Neural cell (in vitro differentiated cells): Measurements from ENCODE around the gene DDC. TPM values are rescaled to one million over a fixed set of nuclear protein-coding genes. Genes with fewer than 3 reads are reported as not detected.

Experiments
- H2AFZ ChIP-seq: fragments of 200-600, 300-800 bp; sonication (generic), shearing (Covaris generic); 2 replicates; pipeline ENCODE4 v1.6.0; 2014; ENCODE audit warnings: low read depth, mild to moderate bottlenecking, antibody characterized with exemption, low read length, moderate library complexity
- H3F3A ChIP-seq: fragments of 200-600 bp; shearing (Covaris generic); 2 replicates; pipeline ENCODE4 v1.6.1; 2016; ENCODE audit warnings: mild to moderate bottlenecking, moderate library complexity, mixed read lengths, antibody characterized with exemption, low read length; ENCODE audit not compliant: insufficient read depth, poor library complexity, severe bottlenecking
- H3K27ac ChIP-seq: fragments of 200-600, 300-800 bp; sonication (generic), shearing (Covaris generic); 2 replicates; pipeline ENCODE4 v1.5.1; 2014; ENCODE audit warnings: mild to moderate bottlenecking, low read length, moderate library complexity
- H3K27me3 ChIP-seq: fragments of 300-800, 200-600 bp; sonication (generic), shearing (Covaris generic); 2 replicates; pipeline ENCODE4 v1.6.0; 2014; ENCODE audit warnings: mild to moderate bottlenecking, low read depth, low read length, moderate library complexity; ENCODE audit not compliant: insufficient read depth
- H3K36me3 ChIP-seq: fragments of 300-800, 200-600 bp; sonication (generic), shearing (Covaris generic); 2 replicates; pipeline ENCODE4 v1.5.1; 2014; ENCODE audit warnings: mild to moderate bottlenecking, antibody characterized with exemption, low read length, moderate library complexity; ENCODE audit not compliant: insufficient read depth
- H3K4me2 ChIP-seq: fragments of 300-800, 200-600 bp; sonication (generic), shearing (Covaris generic); 2 replicates; pipeline ENCODE4 v1.6.0; 2014; ENCODE audit warnings: mild to moderate bottlenecking, low read length
- H3K4me3 ChIP-seq: fragments of 300-800, 200-600 bp; sonication (generic), shearing (Covaris generic); 2 replicates; pipeline ENCODE4 v1.5.1; 2014; ENCODE audit warnings: mild to moderate bottlenecking, low read length, moderate library complexity
- H3K79me2 ChIP-seq: fragments of 200-600 bp; shearing (Covaris generic); replicated peaks from 2 replicates; pipeline ENCODE4 v1.6.0; 2014; ENCODE audit warnings: mild to moderate bottlenecking, low read length, moderate library complexity; ENCODE audit not compliant: insufficient read depth
- H3K9ac ChIP-seq: fragments of 300-800, 200-600 bp; sonication (generic), shearing (Covaris generic); 2 replicates; pipeline ENCODE4 v1.6.1; 2016; ENCODE audit warnings: mild to moderate bottlenecking, low read length, mixed read lengths
- H3K9me2 ChIP-seq: fragments of 200-600 bp; shearing (Covaris generic); 2 replicates; pipeline ENCODE4 v1.6.1; 2016; ENCODE audit warnings: mild to moderate bottlenecking, low read length, mixed read lengths; ENCODE audit not compliant: insufficient read depth
- H3K9me3 ChIP-seq: fragments of 200-600, 300-800 bp; sonication (generic), shearing (Covaris generic); 2 replicates; pipeline ENCODE4 v1.6.1; 2016; ENCODE audit warnings: mild to moderate bottlenecking, mixed run types, low read length, moderate library complexity, mixed read lengths
- H4K20me1 ChIP-seq: fragments of 200-600 bp; shearing (Covaris generic); 2 replicates; pipeline ENCODE4 v1.6.1; 2016; ENCODE audit warnings: mild to moderate bottlenecking, mixed run types; ENCODE audit not compliant: insufficient read depth
- EP300 ChIP-seq: fragments of 450-650 bp; conservative IDR thresholded peaks from 2 replicates; pipeline ENCODE4 v1.6.1; 2014; ENCODE audit warnings: antibody characterized with exemption, mild to moderate bottlenecking, moderate library complexity; ENCODE audit not compliant: poor library complexity, severe bottlenecking
- EZH2 ChIP-seq: fragments of 200-600, 300-800 bp; shearing (Covaris generic), sonication (generic); IDR thresholded peaks from 2 replicates; pipeline ENCODE4 v1.6.1; 2014; ENCODE audit warnings: antibody characterized with exemption, low read length, borderline replicate concordance, mild to moderate bottlenecking; ENCODE audit not compliant: insufficient read depth, poor library complexity, severe bottlenecking
- MXI1 ChIP-seq: fragments of 450-650 bp; conservative IDR thresholded peaks from 2 replicates; pipeline ENCODE4 v1.6.1; 2014; ENCODE audit warnings: antibody characterized with exemption, mild to moderate bottlenecking; ENCODE audit not compliant: poor library complexity, severe bottlenecking
- POLR2AphosphoS5 ChIP-seq: IDR thresholded peaks from 2 replicates; pipeline ENCODE4 v1.6.1; 2012
- RAD21 ChIP-seq: fragments of 450-650 bp; conservative IDR thresholded peaks from 2 replicates; pipeline ENCODE4 v1.6.1; 2014; ENCODE audit warnings: antibody characterized with exemption, mild to moderate bottlenecking, moderate library complexity
- SMC3 ChIP-seq: fragments of 450-650 bp; conservative IDR thresholded peaks from 2 replicates; pipeline ENCODE4 v1.6.1; 2014; ENCODE audit warnings: antibody characterized with exemption, mild to moderate bottlenecking, moderate library complexity; ENCODE audit not compliant: poor library complexity
- TAF1 ChIP-seq: IDR thresholded peaks from 2 replicates; pipeline ENCODE4 v1.6.1; 2012; ENCODE audit warnings: low read depth
- polyA plus RNA-seq: library from polyadenylated mRNA; depleted of rRNA; stranded (reverse); fragments of >200 nt; gene quantifications from 2 replicates; pipeline ENCODE4 v1.2.3, GENCODE V29; 2014
- TF ChIP-seq, protein P1 (sequence below): fragments of 450-650 bp; IDR thresholded peaks from 2 replicates; pipeline ENCODE4 v1.5.1; 2014; ENCODE audit warnings: antibody characterized with exemption, mild to moderate bottlenecking, moderate library complexity; ENCODE audit not compliant: poor library complexity, severe bottlenecking
- TF ChIP-seq, protein P2 (sequence below): IDR thresholded peaks from 2 replicates; pipeline ENCODE4 v1.6.1; 2012; ENCODE audit warnings: borderline replicate concordance

DDC gene
- polyA plus RNA-seq, 1 donor from 2014 or later: 42.9 TPM

DNA sequence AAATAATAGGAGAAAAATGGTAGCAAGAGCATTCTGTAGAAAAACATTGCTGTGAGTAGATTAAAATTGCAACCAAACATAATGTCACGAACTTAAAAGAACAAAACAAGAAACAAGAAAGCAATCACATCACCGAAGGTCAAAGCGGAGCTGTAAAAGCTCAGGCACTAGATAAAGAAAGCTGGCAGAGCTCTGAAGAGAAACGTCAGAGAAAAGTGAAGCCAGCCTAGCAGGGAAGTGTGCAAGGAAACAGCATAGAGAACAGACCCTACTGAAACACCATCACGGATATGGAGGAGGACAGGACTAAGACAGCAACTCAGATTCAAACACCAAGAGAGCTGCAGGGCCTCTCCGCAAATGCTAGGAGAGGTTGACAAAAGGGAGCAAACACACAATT, 22.5 kb upstream of the DDC start:
- H3F3A ChIP-seq: no peaks in the 10 kb centered on the region
- H2AFZ ChIP-seq: no peak overlapping the region
- TF ChIP-seq MXI1: no peak
- no peak for TF ChIP-seq POLR2AphosphoS5
- TF ChIP-seq EP300: no peak
- TF ChIP-seq SMC3: no peak
- TF ChIP-seq, protein P1, sequence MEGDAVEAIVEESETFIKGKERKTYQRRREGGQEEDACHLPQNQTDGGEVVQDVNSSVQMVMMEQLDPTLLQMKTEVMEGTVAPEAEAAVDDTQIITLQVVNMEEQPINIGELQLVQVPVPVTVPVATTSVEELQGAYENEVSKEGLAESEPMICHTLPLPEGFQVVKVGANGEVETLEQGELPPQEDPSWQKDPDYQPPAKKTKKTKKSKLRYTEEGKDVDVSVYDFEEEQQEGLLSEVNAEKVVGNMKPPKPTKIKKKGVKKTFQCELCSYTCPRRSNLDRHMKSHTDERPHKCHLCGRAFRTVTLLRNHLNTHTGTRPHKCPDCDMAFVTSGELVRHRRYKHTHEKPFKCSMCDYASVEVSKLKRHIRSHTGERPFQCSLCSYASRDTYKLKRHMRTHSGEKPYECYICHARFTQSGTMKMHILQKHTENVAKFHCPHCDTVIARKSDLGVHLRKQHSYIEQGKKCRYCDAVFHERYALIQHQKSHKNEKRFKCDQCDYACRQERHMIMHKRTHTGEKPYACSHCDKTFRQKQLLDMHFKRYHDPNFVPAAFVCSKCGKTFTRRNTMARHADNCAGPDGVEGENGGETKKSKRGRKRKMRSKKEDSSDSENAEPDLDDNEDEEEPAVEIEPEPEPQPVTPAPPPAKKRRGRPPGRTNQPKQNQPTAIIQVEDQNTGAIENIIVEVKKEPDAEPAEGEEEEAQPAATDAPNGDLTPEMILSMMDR: no peak
- TF ChIP-seq TAF1: no peak
- TF ChIP-seq RAD21: no peak
- TF ChIP-seq, protein P2, sequence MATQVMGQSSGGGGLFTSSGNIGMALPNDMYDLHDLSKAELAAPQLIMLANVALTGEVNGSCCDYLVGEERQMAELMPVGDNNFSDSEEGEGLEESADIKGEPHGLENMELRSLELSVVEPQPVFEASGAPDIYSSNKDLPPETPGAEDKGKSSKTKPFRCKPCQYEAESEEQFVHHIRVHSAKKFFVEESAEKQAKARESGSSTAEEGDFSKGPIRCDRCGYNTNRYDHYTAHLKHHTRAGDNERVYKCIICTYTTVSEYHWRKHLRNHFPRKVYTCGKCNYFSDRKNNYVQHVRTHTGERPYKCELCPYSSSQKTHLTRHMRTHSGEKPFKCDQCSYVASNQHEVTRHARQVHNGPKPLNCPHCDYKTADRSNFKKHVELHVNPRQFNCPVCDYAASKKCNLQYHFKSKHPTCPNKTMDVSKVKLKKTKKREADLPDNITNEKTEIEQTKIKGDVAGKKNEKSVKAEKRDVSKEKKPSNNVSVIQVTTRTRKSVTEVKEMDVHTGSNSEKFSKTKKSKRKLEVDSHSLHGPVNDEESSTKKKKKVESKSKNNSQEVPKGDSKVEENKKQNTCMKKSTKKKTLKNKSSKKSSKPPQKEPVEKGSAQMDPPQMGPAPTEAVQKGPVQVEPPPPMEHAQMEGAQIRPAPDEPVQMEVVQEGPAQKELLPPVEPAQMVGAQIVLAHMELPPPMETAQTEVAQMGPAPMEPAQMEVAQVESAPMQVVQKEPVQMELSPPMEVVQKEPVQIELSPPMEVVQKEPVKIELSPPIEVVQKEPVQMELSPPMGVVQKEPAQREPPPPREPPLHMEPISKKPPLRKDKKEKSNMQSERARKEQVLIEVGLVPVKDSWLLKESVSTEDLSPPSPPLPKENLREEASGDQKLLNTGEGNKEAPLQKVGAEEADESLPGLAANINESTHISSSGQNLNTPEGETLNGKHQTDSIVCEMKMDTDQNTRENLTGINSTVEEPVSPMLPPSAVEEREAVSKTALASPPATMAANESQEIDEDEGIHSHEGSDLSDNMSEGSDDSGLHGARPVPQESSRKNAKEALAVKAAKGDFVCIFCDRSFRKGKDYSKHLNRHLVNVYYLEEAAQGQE: no peak
- TF ChIP-seq EZH2: no peak
- H3K9ac ChIP-seq: no peak overlapping the region
- no peaks in the 10 kb centered on the region for H3K27me3 ChIP-seq
- H4K20me1 ChIP-seq: no peaks in the 10 kb centered on the region
- no peak overlapping the region for H3K27ac ChIP-seq
- no peaks in the 10 kb centered on the region for H3K9me2 ChIP-seq
- no peaks in the 10 kb centered on the region for H3K9me3 ChIP-seq
- no peaks in the 10 kb centered on the region for H3K36me3 ChIP-seq
- no peak overlapping the region for H3K4me3 ChIP-seq
- no peaks in the 10 kb centered on the region for H3K79me2 ChIP-seq
- H3K4me2 ChIP-seq: no peak overlapping the region

DNA sequence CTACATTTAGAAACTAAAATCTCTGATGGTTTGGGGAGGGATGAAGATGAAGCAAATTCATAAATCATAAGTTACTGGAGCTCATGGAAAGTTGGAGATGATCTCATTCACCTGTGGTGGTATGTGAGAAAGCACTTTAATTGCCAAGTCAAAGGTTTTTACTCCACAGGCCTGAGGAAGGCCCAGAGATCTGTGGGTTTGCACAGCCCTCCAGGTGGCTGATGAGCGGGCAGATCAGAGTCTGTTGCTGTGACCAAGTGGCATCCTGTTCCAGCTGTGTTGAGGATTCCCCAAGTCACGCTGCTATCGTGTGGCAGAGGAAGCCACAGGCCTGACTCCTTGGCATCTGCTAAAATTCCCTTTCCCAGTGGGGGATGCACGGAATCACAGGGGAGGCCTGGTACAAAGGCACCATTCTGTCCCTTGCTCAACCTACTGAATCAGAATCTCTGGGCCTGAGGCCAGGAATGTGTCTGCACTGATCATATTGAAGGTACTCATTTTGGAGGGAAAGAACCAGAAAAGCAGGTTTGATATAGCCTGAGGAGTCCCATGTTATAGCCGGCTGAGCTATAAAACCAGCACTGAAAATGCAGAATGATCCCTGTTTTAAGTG, 19.7 kb upstream of the DDC start:
- no peak for TF ChIP-seq SMC3
- TF ChIP-seq EP300: no peak
- TF ChIP-seq MXI1: no peak
- TF ChIP-seq EZH2: no peak
- TF ChIP-seq, protein P2: no peak
- TF ChIP-seq RAD21: no peak
- H3K27ac ChIP-seq: no peak overlapping the region
- no peaks in the 10 kb centered on the region for H3K9me2 ChIP-seq
- H3K36me3 ChIP-seq: no peaks in the 10 kb centered on the region
- no peaks in the 10 kb centered on the region for H3F3A ChIP-seq
- H3K27me3 ChIP-seq: no peaks in the 10 kb centered on the region
- H4K20me1 ChIP-seq: no peaks in the 10 kb centered on the region
- no peaks in the 10 kb centered on the region for H3K79me2 ChIP-seq
- no peaks in the 10 kb centered on the region for H3K9me3 ChIP-seq
- H3K4me2 ChIP-seq: no peak overlapping the region
- H2AFZ ChIP-seq: no peak overlapping the region
- H3K9ac ChIP-seq: no peak overlapping the region
- no peak overlapping the region for H3K4me3 ChIP-seq
